ENCODE results near the gene ABHD4.

DNA sequence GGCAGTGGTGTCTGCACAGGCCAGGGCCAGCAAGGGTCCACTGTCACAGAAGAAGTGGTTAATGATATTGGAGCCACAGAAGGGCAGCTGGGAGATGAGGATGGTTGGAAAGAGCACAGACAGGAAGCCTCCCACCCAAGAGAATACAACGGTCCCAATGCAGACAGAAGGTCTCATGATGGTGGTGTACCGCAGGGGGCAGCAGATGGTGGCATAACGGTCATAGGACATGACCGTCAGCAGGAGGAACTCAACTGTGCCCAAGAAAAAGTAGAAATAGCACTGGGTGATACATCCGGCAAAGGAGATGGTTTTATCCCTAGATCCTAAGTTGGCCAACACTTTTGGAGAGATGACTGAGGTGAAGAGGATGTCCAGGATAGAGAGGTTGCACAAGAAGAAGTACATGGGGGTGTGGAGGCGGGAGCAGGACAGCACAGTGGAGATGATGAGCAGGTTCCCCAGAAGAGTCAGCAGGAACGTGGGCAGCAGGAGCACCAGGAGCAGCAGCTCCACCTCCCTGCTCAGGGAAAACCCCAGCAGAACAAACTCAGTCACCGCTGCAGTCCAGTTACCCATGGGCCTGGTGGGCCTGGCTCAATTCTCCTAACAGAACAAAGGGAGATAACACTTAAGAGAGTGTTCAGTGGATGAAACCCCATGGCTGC lies 36.3 kb downstream of the ABHD4 start:
- TF ChIP-seq, protein P1, sequence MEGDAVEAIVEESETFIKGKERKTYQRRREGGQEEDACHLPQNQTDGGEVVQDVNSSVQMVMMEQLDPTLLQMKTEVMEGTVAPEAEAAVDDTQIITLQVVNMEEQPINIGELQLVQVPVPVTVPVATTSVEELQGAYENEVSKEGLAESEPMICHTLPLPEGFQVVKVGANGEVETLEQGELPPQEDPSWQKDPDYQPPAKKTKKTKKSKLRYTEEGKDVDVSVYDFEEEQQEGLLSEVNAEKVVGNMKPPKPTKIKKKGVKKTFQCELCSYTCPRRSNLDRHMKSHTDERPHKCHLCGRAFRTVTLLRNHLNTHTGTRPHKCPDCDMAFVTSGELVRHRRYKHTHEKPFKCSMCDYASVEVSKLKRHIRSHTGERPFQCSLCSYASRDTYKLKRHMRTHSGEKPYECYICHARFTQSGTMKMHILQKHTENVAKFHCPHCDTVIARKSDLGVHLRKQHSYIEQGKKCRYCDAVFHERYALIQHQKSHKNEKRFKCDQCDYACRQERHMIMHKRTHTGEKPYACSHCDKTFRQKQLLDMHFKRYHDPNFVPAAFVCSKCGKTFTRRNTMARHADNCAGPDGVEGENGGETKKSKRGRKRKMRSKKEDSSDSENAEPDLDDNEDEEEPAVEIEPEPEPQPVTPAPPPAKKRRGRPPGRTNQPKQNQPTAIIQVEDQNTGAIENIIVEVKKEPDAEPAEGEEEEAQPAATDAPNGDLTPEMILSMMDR (IDR thresholded peaks at IDR 0.05), result no peak
- TF ChIP-seq POLR2A (IDR thresholded peaks at IDR 0.05) (no peak), POLR2AphosphoS5 (IDR thresholded peaks at IDR 0.05) (no peak)
